ENCODE results near the gene MAMDC4.

GRCh38 chr9:136840877-136841645, 11.1 kb upstream of the MAMDC4 start:
- no peak for TF ChIP-seq POLR2AphosphoS5 (IDR thresholded peaks at IDR 0.05)
- TF ChIP-seq CTCF (IDR thresholded peaks at IDR 0.05): no peak
- TF ChIP-seq POLR2A (IDR thresholded peaks at IDR 0.05): no peak
- no peak for TF ChIP-seq EP300 (IDR thresholded peaks at IDR 0.05)

All from sigmoid colon (tissue), 4 donors.